DOHH2 (cell line): Measurements from ENCODE around the gene GXYLT2.

Experiments
- H3F3A ChIP-seq: fragments of 200-600 bp; sonication (generic), shearing (Covaris generic); 2 replicates; pipeline ENCODE4 v1.6.0; 2016; ENCODE audit warnings: antibody characterized with exemption, mild to moderate bottlenecking; ENCODE audit not compliant: control insufficient read depth, insufficient read depth
- H3K27ac ChIP-seq: fragments of 200-600 bp; sonication (generic); 2 replicates; pipeline ENCODE4 v1.5.1; 2014; ENCODE audit warnings: low read depth, mild to moderate bottlenecking, low read length, moderate library complexity
- H3K27me3 ChIP-seq: fragments of 200-600 bp; sonication (generic); 2 replicates; pipeline ENCODE4 v1.6.1; 2014; ENCODE audit warnings: mild to moderate bottlenecking, low read length, mixed read lengths; ENCODE audit not compliant: control insufficient read depth
- H3K36me3 ChIP-seq: fragments of 200-600 bp; sonication (generic); 2 replicates; pipeline ENCODE4 v1.6.1; 2014; ENCODE audit warnings: mild to moderate bottlenecking, low read length, moderate library complexity, mixed read lengths; ENCODE audit not compliant: control insufficient read depth
- H3K4me1 ChIP-seq: fragments of 200-600 bp; sonication (generic); 2 replicates; pipeline ENCODE4 v1.6.1; 2014; ENCODE audit warnings: mild to moderate bottlenecking, low read length, mixed read lengths; ENCODE audit not compliant: control insufficient read depth
- H3K4me2 ChIP-seq: fragments of 200-600 bp; sonication (generic); 2 replicates; pipeline ENCODE4 v1.6.0; 2014; ENCODE audit warnings: mild to moderate bottlenecking, low read length, moderate library complexity
- H3K4me3 ChIP-seq: fragments of 200-600 bp; sonication (generic); 2 replicates; pipeline ENCODE4 v1.5.1; 2014; ENCODE audit warnings: mild to moderate bottlenecking, low read length, mixed read lengths
- H3K79me2 ChIP-seq: fragments of 200-600 bp; sonication (generic); 2 replicates; pipeline ENCODE4 v1.6.1; 2014; ENCODE audit warnings: mild to moderate bottlenecking, low read length, mixed read lengths; ENCODE audit not compliant: control insufficient read depth
- H3K9me2 ChIP-seq: fragments of 200-600 bp; sonication (generic); replicated peaks from 2 replicates; pipeline ENCODE4 v1.6.1; 2014; ENCODE audit warnings: mild to moderate bottlenecking, low read length, mixed read lengths; ENCODE audit not compliant: control insufficient read depth
- H3K9me3 ChIP-seq: fragments of 200-600 bp; sonication (generic); 2 replicates; pipeline ENCODE4 v1.6.1; 2014; ENCODE audit warnings: antibody characterized with exemption, low read length, mixed read lengths; ENCODE audit not compliant: control insufficient read depth, insufficient read depth
- H4K20me1 ChIP-seq: fragments of 200-600 bp; sonication (generic); 2 replicates; pipeline ENCODE4 v1.6.0; 2014; ENCODE audit warnings: low read depth, mild to moderate bottlenecking, antibody characterized with exemption, low read length, moderate library complexity; ENCODE audit not compliant: control insufficient read depth, insufficient read depth
- EZH2phosphoT487 ChIP-seq: fragments of 200-600 bp; sonication (generic); IDR thresholded peaks from 2 replicates; pipeline ENCODE4 v1.6.1; 2017; ENCODE audit warnings: borderline replicate concordance, mild to moderate bottlenecking, antibody characterized with exemption, low read length, moderate library complexity, mixed read lengths
- TF ChIP-seq, protein P1 (sequence below): fragments of 200-600 bp; sonication (generic); IDR thresholded peaks from one replicate; pipeline ENCODE4 v1.5.1; 2014; ENCODE audit warnings: antibody characterized with exemption, mild to moderate bottlenecking, low read depth, low read length; ENCODE audit not compliant: poor library complexity, severe bottlenecking

The GXYLT2 gene

DNA sequence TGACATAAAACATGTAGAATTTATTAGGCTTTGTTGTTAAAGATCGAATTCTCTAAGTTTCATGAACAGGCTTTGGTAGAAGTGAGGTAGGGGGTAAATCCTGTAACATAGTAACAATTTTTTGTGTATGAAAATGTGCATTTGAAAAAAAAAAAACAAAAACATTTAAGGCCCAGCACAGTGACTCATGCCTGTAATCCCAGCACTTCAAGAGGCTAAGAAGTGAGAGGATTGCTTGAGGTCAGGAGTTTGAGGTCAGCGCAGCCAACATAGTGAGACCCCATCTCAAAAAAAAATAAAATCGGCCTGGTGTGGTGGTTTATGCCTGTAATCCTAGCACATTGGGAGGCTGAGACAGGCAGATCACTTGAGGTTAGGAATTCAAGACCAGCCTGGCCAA is 81.9 kb downstream of the GXYLT2 start:
- H3F3A ChIP-seq, result no peaks in the 10 kb centered on the region
- no peaks in the 10 kb centered on the region for H3K36me3 ChIP-seq
- H3K4me2 ChIP-seq, result no peak overlapping the region
- no peaks in the 10 kb centered on the region for H3K79me2 ChIP-seq
- no peak overlapping the region for H3K4me3 ChIP-seq
- no peaks in the 10 kb centered on the region for H4K20me1 ChIP-seq
- H3K27me3 ChIP-seq, result no peaks in the 10 kb centered on the region
- H3K4me1 ChIP-seq, result peaks cover 6% of the 10 kb centered on the region
- H3K27ac ChIP-seq, result no peak overlapping the region
- H3K9me3 ChIP-seq, result no peaks in the 10 kb centered on the region
- H3K9me2 ChIP-seq, result no peaks in the 10 kb centered on the region
- TF ChIP-seq, protein P1, sequence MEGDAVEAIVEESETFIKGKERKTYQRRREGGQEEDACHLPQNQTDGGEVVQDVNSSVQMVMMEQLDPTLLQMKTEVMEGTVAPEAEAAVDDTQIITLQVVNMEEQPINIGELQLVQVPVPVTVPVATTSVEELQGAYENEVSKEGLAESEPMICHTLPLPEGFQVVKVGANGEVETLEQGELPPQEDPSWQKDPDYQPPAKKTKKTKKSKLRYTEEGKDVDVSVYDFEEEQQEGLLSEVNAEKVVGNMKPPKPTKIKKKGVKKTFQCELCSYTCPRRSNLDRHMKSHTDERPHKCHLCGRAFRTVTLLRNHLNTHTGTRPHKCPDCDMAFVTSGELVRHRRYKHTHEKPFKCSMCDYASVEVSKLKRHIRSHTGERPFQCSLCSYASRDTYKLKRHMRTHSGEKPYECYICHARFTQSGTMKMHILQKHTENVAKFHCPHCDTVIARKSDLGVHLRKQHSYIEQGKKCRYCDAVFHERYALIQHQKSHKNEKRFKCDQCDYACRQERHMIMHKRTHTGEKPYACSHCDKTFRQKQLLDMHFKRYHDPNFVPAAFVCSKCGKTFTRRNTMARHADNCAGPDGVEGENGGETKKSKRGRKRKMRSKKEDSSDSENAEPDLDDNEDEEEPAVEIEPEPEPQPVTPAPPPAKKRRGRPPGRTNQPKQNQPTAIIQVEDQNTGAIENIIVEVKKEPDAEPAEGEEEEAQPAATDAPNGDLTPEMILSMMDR, result no peak
- TF ChIP-seq EZH2phosphoT487, result no peak

DNA sequence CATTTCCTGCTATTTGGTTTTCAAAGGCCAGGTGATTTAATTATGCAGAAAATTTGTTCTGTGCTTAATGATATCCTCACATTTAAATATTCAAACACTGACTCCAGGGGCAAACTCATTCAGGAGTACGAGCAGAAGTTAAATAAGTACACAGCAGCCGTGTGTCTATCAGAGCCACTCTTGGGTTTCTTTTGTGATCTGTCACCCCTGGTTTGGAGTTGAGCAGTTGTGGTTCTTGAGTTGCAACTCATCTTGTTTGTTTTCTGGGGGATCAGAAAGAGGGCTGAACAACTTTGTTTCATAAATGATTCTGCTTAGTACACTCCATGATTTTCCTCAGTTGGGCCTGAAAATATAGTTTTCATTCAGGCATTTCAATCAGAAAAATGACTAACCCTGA is 83.1 kb downstream of the GXYLT2 start:
- Histone ChIP-seq H4K20me1 (no peaks in the 10 kb centered on the region), H3K27me3 (no peaks in the 10 kb centered on the region), H3K36me3 (no peaks in the 10 kb centered on the region), H3K27ac (no peak overlapping the region), H3F3A (no peaks in the 10 kb centered on the region), H3K4me2 (no peak overlapping the region), H3K9me3 (no peaks in the 10 kb centered on the region), H3K4me1 (no peaks in the 10 kb centered on the region; the same call in 1 of the 2 replicates), H3K9me2 (no peaks in the 10 kb centered on the region), H3K79me2 (no peaks in the 10 kb centered on the region), H3K4me3 (no peak overlapping the region)
- TF ChIP-seq EZH2phosphoT487, result no peak
- TF ChIP-seq, protein P1, result no peak

DNA sequence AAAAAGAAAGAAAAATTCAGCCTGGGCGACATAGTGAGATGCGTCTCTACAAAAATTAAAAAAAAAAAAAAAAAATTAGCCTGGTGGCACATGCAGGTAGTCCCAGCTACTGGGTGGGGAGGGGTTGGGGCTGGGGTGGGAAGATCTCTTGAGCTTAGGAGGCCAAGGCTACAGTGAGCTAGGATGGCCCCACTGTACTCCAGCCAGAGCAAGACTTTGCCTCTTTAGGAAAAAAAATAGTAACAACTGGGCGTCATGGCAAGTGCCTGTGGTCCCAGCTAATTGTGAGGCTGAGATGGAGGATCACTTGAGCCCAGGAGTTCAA is 84.8 kb downstream of the GXYLT2 start:
- Histone ChIP-seq H3K4me2 (no peak overlapping the region), H3K27ac (no peak overlapping the region), H3K9me2 (no peaks in the 10 kb centered on the region), H3K36me3 (no peaks in the 10 kb centered on the region), H3K9me3 (no peaks in the 10 kb centered on the region), H3K79me2 (no peaks in the 10 kb centered on the region), H3K4me1 (peaks cover 14% of the 10 kb centered on the region), H3K27me3 (no peaks in the 10 kb centered on the region), H4K20me1 (no peaks in the 10 kb centered on the region), H3K4me3 (no peak overlapping the region), H3F3A (no peaks in the 10 kb centered on the region)
- TF ChIP-seq, protein P1, result no peak
- TF ChIP-seq EZH2phosphoT487, result no peak

DNA sequence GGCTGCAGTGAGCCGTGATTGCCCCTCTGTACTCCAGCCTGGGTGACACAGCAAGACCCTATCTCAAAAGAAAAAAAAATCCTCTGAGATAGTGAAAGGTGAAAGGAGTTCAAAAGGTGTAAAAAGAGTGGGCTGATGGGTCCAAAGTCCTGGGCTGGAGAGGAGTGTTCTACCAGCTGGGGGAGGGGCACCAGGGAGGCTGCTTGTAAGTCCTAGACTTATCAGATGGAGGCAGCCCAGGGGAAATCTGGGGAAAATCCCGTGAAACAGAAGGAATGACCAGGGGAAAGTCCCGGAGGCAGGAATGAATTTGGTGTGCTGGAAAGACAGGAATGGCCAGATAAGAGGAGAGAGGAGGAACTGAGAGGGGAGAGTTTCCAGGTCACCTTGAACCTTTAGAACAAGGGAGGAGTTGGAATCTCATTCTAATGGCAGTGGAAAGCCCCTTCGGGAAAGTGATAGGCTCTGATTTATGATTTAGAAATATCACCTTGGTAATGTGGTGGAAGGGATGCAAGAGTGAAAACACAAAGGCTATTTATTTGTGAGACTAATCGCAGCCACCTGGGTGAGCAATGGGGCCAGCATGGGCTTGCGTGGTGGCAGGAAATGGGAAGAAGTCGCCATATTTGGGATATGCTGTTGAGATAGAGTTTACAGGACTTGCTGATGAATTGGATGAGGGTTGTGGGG is 85.3 kb downstream of the GXYLT2 start:
- H3K27ac ChIP-seq, result no peak overlapping the region
- H3K27me3 ChIP-seq, result no peaks in the 10 kb centered on the region
- TF ChIP-seq, protein P1, result no peak
- no peak for TF ChIP-seq EZH2phosphoT487
- H3K4me2 ChIP-seq, result no peak overlapping the region
- H4K20me1 ChIP-seq, result no peaks in the 10 kb centered on the region
- no peaks in the 10 kb centered on the region for H3K9me2 ChIP-seq
- H3K36me3 ChIP-seq, result no peaks in the 10 kb centered on the region
- no peak overlapping the region for H3K4me3 ChIP-seq
- no peaks in the 10 kb centered on the region for H3K9me3 ChIP-seq
- H3K4me1 ChIP-seq, result peaks cover 14% of the 10 kb centered on the region
- H3K79me2 ChIP-seq, result no peaks in the 10 kb centered on the region
- H3F3A ChIP-seq, result no peaks in the 10 kb centered on the region
